PC-9 (cell line): ENCODE measurements around the gene ACTR5.

Experiments
- CTCF ChIP-seq: fragments of 200-600 bp; sonication (generic); conservative IDR thresholded peaks from 2 replicates; pipeline ENCODE4 v1.6.1; 2017; ENCODE audit warnings: mixed run types, antibody characterized with exemption, mild to moderate bottlenecking, moderate library complexity
- EZH2 ChIP-seq: fragments of 200-600 bp; sonication (generic); IDR thresholded peaks from 2 replicates; pipeline ENCODE4 v1.8.0; 2017; ENCODE audit warnings: antibody characterized with exemption, low read depth

- TF ChIP-seq CTCF (no peak), EZH2 (no peak)
Observed at GRCh38 chr20:38798266-38798665, 50.0 kb downstream of the ACTR5 start.
